ENCODE measurements around the gene PGA3.
A peak's percentile ranks its signal among the peaks of the same experiment; 100 is the strongest.
"Not testable (repeated sequence)": the region's sequence is repeated elsewhere in the genome, so short reads cannot be mapped to it uniquely, and the experiment has no call there.

PGA3 gene

DNA sequence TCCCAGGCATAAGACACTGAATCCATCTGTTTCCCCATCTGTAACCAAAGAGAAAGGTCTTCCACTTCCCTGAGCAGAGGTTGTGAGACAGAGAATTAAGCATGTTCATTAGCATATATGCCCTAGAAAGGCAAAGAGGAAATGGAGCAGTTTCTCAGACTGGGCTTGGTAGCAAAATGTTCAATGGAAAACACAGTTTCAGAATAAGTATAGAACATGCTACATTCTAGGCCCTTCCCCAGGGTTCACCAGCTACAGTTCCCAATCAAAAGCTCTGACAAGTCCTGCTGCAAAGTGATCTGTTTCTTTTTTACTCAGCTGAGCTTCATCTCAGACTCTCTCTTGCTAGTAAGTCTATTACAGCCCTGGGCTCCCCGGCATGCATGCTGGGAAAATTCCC is 49.0 kb downstream of the PGA3 start:
- not testable (repeated sequence) for DNase-seq (ENCODE audit: low read depth)

DNA sequence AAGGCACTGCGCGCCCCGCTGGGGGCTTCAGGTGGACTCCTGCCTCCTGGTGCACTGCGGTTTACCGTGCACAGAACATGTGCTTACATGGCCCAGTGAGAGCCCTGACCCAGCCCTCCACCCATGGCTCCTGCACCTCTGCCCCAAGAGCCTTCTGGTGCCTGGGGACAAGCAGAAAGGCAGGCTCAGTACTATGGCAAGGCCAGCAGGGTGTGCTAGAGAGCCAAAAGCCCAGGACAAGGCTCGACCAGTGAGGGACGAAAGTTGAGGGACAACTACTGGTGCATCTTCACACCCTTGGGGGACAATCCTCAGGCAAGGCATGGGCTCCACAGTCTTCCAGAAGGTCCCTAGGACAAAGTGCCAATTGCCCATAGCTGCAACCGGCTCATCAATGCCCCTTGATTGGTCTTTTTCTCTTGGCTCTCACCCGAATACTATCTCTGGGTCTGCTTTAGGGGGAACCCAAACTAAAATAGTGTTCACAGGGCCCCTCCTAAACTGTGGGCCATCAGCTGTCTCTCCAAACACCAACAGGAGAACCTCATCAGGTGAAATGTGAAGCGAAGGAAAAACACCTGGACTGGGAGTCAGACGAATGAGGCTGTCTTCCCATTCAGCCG is 51.2 kb downstream of the PGA3 start:
- peak; percentile 34 for DNase-seq (ENCODE audit: low read depth)

DNA sequence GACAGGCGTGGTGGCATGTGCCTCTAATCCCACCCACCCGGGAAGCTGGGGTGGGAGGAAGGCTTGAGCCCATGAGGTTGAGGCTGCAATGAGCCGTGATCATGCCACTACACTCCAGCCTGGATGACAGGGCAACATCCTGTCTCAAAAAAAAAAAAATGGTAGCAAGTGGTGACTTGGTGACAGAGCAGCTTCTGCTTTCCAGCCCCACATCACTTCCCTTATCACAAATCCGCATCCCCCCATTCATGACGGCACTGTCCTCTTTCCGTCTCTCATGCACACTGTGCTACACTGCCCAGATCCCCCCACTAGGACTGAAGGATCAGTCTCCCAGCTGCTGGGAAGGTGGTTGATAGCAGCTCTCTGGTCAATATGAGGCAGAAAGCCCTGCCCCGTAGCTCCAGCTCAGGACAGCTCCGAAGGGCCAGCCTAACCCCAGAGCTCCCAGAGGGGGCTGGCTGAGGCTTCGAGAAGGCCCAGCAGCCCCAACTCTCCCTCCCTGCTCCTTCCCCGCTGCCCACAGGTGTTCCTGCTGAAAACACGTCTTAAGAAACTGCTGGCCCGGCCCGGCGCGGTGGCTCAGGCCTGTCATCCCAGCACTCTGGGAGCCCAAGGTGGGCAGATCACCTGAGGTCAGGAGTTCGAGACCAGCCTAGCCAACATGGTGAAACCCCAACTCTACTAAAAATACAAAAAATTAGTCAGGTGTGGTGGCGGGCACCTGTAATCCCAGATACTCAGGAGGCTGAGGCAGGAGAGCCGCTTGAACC is 53.6 kb downstream of the PGA3 start:
- DNase-seq (ENCODE audit: low read depth): no peak

DNA sequence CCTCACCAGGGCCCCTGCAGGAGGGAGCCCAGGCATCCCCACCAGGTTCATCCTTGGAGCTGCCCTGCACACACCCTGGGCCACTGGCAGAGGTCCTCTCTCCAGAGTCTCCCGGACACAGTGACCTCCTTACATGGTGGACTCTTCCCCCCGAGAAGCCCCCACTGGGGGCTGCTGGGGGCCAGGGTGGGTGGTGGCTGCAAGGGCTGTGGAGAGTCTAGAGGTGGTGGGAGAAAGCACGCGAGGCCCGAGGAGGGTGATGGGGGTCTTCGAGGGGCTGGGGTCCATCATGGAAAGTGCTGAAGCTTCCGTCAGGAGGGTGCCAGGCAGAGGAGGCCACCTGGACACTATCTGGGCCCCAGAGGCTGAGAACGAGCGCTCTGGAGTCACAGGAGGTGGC is 55.2 kb downstream of the PGA3 start:
- no peak for DNase-seq (ENCODE audit: low read depth)

DNA sequence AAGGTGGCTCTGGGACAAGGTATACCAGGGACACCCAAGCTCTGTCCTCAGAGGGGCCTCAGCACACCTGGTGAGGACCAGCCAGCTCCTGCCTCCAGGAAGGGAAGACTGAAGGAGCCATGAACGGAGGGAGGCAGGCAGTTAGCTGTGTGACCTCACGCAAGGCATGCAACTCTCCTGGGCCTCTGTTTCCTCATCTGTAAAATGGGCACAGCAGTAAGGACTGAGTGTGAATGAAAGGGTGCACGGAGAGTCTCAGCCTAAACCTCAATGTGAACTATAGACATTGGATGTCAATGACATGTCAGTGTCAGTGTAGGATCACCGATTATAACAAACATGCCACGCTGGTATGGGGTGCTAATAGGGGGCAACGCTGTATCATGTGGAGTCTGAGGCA is 56.0 kb downstream of the PGA3 start:
- no peak for DNase-seq (ENCODE audit: low read depth)

Data from stimulated activated CD8-positive, alpha-beta memory T cell treated with anti-CD3 and anti-CD28 coated beads, Interleukin-7, amount 100 ng/mL, for 24 hours (primary cell).